GM19240 (cell line): ENCODE results near the gene HJURP.

Experiments used
- DNase-seq: peaks from one replicate; pipeline ENCODE4 v3.0.0; 2011; ENCODE audit warnings: low spot score; ENCODE audit not compliant: insufficient read length

HJURP gene

GRCh38 chr2:233815861-233816260 lies 38.5 kb downstream of the HJURP start:
- DNase-seq, result no peak

- DNase-seq, result no peak
These were observed 40.1 kb downstream of the HJURP start for GRCh38 chr2:233814056-233814835.

DNA sequence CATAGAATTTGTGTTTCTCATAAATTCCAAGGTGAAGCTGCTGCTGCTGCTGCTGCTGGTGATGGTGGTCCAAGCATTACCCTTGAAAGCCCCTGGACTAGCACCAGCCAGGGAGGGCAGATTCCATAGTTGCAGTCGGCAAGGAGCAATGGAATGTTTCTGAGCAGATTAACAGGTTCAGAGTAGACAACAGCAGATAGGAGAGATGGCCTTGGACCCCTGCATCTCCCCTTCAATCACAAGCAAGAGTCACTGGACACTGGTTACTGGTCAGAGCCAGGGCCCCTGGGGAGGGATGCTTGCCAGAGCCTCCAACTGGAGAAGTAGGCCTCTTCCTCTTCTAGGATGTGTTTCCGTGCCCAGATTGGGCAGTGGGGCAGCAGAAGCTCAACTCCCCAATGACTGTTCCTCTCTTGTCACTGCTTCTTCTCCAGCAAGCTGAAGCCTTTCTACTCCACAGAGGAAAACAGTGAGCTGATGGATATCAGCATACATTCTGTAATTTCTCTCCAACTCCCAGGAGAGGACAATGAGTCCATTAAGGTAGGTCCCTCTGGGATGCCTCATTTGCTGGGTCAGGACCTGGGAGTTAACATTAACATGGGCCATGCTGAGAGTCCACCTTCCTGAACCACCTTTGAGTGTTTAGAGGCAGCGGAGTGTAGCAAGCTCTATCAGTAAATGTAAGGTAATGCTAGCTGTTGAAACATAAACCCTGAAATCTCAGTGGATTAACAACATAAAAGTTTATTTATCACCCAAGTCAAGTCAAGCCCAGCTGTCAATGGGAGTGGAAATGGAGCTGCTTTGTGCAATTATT lies 40.9 kb downstream of the HJURP start:
- no peak for DNase-seq

DNA sequence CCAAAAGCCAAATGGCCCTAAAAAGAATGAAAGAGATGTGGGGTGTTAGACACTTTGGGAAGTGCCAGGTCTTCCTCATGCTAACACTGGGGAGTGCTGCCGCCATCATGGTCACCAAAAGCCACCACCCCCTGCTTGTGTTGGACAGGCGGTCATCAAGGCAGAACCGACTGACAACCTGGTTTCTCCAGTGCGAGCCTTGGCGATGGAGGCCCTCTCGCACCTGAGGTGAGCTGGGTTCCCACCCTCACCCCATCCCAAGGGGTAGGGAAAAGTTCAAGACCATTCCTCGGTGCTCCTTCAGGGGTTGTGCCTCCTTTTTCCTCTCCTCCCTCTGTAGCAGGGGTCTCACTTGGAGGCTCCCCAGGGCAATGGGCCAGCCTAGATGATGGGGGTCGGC lies 42.6 kb downstream of the HJURP start:
- no peak for DNase-seq

GRCh38 chr2:233811087-233811486 lies 43.2 kb downstream of the HJURP start:
- DNase-seq, result no peak

DNA sequence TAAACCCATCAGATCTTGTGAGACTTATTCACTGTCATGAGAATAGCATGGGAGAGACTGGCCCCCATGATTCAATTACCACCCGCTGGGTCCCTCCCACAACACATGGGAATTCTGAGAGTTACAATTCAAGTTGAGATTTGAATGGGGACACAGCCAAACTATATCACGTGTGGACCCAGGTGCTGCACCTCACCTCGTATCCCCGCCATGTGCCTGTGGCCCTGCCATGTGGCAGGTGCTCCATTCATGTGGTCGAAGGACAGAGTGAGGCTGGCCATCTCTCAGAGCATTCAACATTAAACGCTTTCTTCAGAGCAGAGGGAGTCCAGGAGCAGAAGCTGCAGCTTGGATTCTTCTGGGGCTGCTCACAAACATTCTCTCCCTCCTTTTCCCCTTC lies 44.0 kb downstream of the HJURP start:
- DNase-seq, result no peak

- DNase-seq, result no peak
These were observed 46.1 kb downstream of the HJURP start for GRCh38 chr2:233807966-233808935.

- no peak for DNase-seq
These were observed 47.0 kb downstream of the HJURP start for GRCh38 chr2:233807215-233807865.

DNA sequence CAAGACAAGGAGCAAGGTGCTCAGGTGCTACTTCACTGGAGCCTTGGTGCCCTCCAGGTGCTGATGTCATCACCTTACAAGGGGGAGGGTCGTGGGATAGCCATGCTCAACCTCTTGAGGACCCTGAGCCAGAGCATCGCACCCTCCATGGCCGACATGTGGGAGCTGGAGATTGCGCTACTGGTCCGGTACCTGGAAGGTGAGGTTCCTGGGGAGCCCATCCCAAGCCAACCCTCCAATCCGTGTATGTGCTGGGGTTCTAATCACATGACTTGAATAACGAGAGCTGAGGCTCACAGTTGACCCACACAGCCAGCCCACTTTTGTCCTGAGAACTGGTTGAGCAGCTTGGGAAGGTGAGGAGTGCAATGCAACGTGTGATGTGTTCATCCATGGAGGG lies 50.3 kb downstream of the HJURP start:
- no peak for DNase-seq

DNA sequence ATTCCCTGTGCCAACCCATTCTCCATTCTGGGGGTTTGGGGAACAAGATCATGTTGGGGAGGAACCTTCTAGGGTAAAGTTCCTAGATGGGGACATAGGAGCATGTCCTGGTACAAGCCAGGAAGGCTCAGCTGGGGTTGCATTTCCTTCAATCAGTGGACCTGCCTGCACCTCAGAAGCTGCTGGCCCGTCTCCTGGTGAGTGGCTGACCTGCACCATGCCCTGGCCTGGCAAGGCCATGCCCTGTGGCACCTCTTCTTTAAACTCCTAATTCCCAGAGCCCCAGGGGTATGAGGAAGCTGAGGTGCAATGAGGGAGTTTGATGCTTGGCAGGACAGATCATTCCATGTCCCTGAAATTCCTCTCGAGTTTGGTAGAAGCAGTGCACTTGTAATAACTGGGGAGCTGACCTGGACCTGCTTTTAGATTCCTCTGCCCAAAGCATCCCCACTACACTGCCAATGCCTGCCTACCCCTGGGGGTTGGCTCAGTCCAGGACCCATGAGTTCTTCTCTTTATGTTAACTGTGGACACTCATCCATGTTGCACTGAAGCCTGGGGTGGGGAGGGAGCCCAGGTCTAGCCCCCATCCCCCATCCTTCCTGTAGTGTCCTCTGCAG lies 50.9 kb downstream of the HJURP start:
- no peak for DNase-seq

- no peak for DNase-seq
These were observed 52.1 kb downstream of the HJURP start for GRCh38 chr2:233802132-233802815.

DNA sequence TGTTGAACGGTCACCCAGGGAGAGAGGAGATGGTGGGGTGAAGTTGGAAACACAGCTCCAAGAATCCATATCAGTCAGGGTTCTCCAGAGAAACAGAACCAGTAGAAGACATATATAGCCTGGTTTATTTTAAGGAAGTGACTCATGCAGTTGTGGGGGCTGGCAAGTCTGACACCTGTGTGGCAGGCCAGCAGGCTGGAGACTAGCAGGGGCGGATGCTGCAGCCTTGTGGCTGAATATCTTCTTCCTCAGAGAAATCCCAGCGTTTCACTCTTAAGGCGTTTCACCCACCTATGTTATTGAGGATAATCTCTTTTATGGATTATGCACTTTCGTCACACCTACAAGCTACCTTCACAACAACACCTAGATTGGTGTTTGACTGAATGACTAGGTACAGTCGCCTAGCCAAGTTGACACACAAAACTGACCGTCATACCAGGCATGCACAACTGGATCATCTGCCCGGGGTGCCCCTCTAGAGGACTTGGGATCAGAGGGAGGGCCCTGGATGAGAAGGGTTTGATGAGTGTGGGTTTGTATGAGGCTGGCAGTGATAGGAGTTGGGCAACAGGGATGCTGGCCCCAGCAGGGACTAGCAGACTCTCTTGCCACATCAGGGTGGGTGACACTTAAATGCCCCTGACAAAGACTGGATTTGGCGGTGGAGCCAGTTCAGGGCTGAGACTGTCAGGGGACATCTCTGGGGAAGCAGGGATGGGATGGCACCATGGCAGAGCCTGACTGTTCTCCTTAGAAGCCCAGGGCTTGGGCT lies 52.8 kb downstream of the HJURP start:
- no peak for DNase-seq

GRCh38 chr2:233800208-233800607 lies 54.1 kb downstream of the HJURP start:
- no peak for DNase-seq

- no peak for DNase-seq
These were observed 54.6 kb downstream of the HJURP start for GRCh38 chr2:233799716-233800115.

DNA sequence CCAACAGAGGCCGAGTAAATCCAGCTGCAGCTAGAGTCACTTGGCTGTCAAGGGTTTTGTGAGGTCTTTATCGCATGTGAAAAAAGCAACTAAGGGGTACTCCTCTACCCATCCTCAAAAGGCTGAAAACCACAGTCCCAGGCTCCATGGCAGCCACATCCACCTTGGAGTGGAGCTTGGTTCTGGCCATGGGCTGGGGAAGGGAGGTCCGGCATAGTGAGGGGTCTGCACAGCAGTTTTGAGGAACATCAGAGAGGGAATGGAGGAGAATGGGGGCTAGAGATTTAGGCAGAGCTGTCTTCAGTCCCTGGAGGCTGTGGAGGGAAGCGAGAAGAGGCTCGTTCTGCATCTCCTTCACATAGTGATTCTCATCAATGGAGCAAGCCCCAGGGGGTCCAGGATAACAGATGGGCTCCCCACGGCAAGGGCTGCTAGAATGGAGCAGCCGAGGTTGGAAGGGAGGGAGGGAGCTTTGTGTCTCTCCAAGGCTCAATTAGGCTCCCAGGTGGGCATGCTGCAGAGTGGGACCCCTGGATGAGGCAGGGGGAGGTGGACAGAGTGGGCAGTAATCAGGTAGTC lies 55.2 kb downstream of the HJURP start:
- no peak for DNase-seq

- no peak for DNase-seq
These were observed 55.8 kb downstream of the HJURP start for GRCh38 chr2:233798335-233799086.

DNA sequence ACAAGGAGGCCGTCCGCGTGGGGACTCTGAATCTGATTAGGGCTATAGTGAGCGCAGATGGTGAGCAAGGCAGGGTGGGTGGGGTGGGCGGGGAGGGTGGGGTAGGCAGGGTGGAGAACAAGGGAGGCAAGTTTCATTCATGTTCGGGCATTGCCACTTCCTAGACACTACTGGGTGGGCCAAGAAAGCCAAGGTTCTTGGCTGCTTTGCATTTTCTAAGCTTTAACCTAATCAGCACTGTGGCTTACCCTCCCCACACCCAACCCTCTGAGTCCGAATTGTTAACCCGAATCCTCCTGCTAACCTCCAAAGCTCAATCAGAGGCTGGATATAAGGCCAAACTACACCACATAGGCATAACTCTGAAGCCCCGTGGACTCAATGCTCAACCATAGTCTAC lies 58.1 kb downstream of the HJURP start:
- no peak for DNase-seq

- DNase-seq, result no peak
These were observed 58.6 kb downstream of the HJURP start for GRCh38 chr2:233795735-233796171.
